Stomach (tissue), 9 donors: ENCODE results near the gene IWS1. TPM values are rescaled to one million over a fixed set of nuclear protein-coding genes. Genes with fewer than 3 reads are reported as not detected.

ENCODE experiments used
- DNase-seq, 2 donors: peaks; one replicate each; pipeline versions ENCODE4 v3.0.0 to v3.0.0-alpha.2; 2013 to 2019
- H3K27ac ChIP-seq, 5 donors: fragments of 200-600 bp in 4 of 5; sonication (generic) in 4 of 5; one replicate each; pipeline ENCODE4 v1.5.1; 2013 to 2019; ENCODE audit warnings: mild to moderate bottlenecking in 1 of 5, moderate library complexity in 1 of 5
- H3K27me3 ChIP-seq, 3 donors: fragments of 200-600 bp; sonication (generic); one replicate each; pipeline ENCODE4 v1.5.1; 2017 to 2019; ENCODE audit warnings: mixed run types in 1 of 3
- H3K36me3 ChIP-seq, 4 donors: fragments of 200-600 bp; sonication (generic); 1 replicate in 3 of 4; 2 replicates in 1 of 4; pipeline ENCODE4 v1.5.1; 2016 to 2019
- H3K4me1 ChIP-seq, 4 donors: fragments of 200-600 bp; sonication (generic); one replicate each; pipeline ENCODE4 v1.5.1; 2016 to 2019
- H3K4me3 ChIP-seq, 4 donors: fragments of 200-600 bp; sonication (generic) in 3 of 4; one replicate each; pipeline ENCODE4 v1.5.1; 2016 to 2019; ENCODE audit warnings: mild to moderate bottlenecking in 1 of 4
- H3K9me3 ChIP-seq, 4 donors: fragments of 200-600 bp; sonication (generic); one replicate each; pipeline ENCODE4 v1.5.1; 2016 to 2019
- EP300 ChIP-seq: sonication (generic); formaldehyde crosslinking; IDR thresholded peaks from one replicate; pipeline ENCODE4 v1.6.1; 2017; ENCODE audit warnings: antibody characterized with exemption
- POLR2A ChIP-seq, 4 donors: fragments of 450-650 bp; IDR thresholded peaks; one replicate each; pipeline ENCODE4 v1.6.1; 2016; ENCODE audit warnings: antibody characterized with exemption in 4 of 4, control low read depth in 2 of 4, mild to moderate bottlenecking in 1 of 4, moderate library complexity in 1 of 4
- POLR2AphosphoS5 ChIP-seq, 3 donors: sonication (generic); formaldehyde crosslinking; IDR thresholded peaks; one replicate each; pipeline ENCODE4 v1.6.1; 2016; ENCODE audit warnings: antibody characterized with exemption in 3 of 3
- WGBS, 5 donors: extraction: QIAGEN DNeasy Blood & Tissue Kit in 3 of 5; methylation state at CpG; one replicate each; pipeline versions ENCODE4 v1.1.5 to v1.1.7; 2013 to 2018; 5-methylcytosine and 5-hydroxymethylcytosine counted together
- intact Hi-C: fragments of 100-400 bp; cut with DNase I; formaldehyde crosslinking; loops from one replicate; pipeline ENCODE4 v1.15.1; 2023; ENCODE audit warnings: low total_unique reads
- polyA plus RNA-seq, 3 donors: library from polyadenylated mRNA; stranded (reverse); fragments of 200-250 nt; gene quantifications; one replicate each; pipeline ENCODE4 v1.2.3, GENCODE V29; 2013
- total RNA-seq, 5 donors: library from RNA; depleted of rRNA; stranded (reverse); fragments of >200 nt; gene quantifications; one replicate each; pipeline versions ENCODE4 v1.1.0 to v1.2.3, GENCODE V29; 2014 to 2016
- TF ChIP-seq, protein P1 (sequence below), 7 experiments: fragments of 450-650 bp in 4 of 7; fragments of 200-600 bp in 3 of 7; sonication (generic) in 3 of 7; IDR thresholded peaks; one replicate each; pipeline ENCODE4 v1.5.1; 2016 to 2019; ENCODE audit warnings: antibody characterized with exemption in 7 of 7, control low read depth in 2 of 7, mild to moderate bottlenecking in 1 of 7
- donor health status: healthy with polysubstance abuse.
- donor health status: Bipolar disorder and iron deficiency.
- donor health status: healthy.

Gene IWS1
- total and polyA plus RNA-seq, 8 donors, result 18.7 to 145 (median 36.4) TPM

DNA sequence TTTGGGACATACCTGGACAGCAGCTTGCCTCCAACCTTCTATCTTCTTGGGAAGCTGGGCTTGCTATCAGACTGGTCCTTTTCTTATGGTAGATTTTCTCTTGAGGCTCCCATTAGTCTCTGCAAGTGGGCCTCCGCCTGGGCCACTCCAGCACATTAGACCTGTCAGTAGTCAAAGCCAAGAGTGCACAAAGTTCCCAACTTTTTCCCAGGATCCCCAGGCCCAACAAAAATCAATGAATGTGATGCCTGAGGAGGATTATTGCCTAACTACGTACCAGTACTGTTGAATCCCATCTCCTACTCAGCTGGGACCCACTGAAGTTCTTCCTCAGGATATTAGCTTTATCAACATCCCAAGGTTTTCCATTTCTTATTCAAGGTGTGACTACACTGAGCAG, 56.3 kb downstream of the IWS1 start:
- Histone ChIP-seq H3K27me3 (no peaks in the 10 kb centered on the region), H3K27ac (no peak overlapping the region), H3K4me1 (no peaks in the 10 kb centered on the region), H3K4me3 (no peak overlapping the region), H3K36me3 (peaks cover 0 to 25% (median 15%) of the 10 kb centered on the region in 4 donors), H3K9me3 (no peaks in the 10 kb centered on the region)
- no peak for TF ChIP-seq EP300
- TF ChIP-seq POLR2AphosphoS5 (IDR thresholded peaks at IDR 0.05), result no peak
- no peak for TF ChIP-seq POLR2A (IDR thresholded peaks at IDR 0.05)
- TF ChIP-seq, protein P1, sequence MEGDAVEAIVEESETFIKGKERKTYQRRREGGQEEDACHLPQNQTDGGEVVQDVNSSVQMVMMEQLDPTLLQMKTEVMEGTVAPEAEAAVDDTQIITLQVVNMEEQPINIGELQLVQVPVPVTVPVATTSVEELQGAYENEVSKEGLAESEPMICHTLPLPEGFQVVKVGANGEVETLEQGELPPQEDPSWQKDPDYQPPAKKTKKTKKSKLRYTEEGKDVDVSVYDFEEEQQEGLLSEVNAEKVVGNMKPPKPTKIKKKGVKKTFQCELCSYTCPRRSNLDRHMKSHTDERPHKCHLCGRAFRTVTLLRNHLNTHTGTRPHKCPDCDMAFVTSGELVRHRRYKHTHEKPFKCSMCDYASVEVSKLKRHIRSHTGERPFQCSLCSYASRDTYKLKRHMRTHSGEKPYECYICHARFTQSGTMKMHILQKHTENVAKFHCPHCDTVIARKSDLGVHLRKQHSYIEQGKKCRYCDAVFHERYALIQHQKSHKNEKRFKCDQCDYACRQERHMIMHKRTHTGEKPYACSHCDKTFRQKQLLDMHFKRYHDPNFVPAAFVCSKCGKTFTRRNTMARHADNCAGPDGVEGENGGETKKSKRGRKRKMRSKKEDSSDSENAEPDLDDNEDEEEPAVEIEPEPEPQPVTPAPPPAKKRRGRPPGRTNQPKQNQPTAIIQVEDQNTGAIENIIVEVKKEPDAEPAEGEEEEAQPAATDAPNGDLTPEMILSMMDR (IDR thresholded peaks at IDR 0.05), result no peak
- intact Hi-C loops, result loop anchor here (10.0 kb wide), 1 partner anchor 135 kb away; no protein-coding TSS in a partner anchor
- no peak for DNase-seq
- 96 to 100% (median 98%) methylated on average over 2 of the region's 2 CpGs for WGBS, 5 donors

DNA sequence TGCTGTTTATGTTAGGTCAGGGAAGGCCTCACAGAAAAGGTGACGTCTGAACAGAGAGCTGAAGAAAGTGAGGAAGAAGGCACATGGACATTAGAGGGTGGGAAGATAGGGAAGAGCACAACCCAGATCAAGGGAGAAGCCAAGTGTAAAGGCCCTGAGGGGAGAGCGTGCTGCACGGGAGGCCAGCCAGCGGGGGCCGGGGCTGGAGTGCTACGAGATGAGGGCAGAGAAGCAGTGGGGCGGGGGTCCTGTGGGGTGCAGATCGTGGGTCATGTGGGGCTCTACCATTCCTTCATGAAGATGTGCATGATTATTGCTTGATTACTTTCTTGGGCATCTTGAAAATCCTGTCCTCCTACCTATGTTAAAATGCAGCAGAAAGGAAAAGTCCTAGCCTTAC, 57.2 kb downstream of the IWS1 start:
- no peak for DNase-seq
- 81 to 91% (median 84%) methylated on average over 8 of the region's 8 CpGs for WGBS, 5 donors
- TF ChIP-seq POLR2A (IDR thresholded peaks at IDR 0.05) (no peak), POLR2AphosphoS5 (IDR thresholded peaks at IDR 0.05) (no peak), EP300 (no peak)
- TF ChIP-seq, protein P1 (IDR thresholded peaks at IDR 0.05), result no peak
- H3K4me1 ChIP-seq, result no peaks in the 10 kb centered on the region
- H3K27me3 ChIP-seq, result no peaks in the 10 kb centered on the region
- H3K9me3 ChIP-seq, result no peaks in the 10 kb centered on the region
- peaks cover 0 to 25% (median 15%) of the 10 kb centered on the region in 4 donors for H3K36me3 ChIP-seq
- intact Hi-C loops, result loop anchor here (10.0 kb wide), 1 partner anchor 134 kb away; no protein-coding TSS in a partner anchor
- no peak overlapping the region for H3K4me3 ChIP-seq
- no peak overlapping the region for H3K27ac ChIP-seq

DNA sequence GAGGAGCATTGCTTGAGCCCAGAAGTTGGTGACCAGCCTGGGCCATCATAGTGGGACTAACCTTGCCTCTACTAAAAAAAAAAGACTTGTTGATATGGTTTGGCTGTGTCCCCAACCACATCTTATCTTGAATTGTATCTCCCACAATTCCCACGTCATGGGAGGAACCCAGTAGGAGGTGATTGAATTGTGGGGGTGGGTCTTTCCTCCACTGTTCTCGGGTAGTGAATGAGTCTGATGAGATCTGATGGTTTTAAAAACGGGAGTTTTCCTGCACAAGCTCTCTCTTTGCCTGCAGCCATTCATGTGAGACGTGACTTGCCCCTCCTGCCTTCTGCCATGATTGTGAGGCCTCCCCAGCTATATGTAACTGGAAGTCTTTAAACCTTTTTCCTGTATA, 61.0 kb downstream of the IWS1 start:
- Histone ChIP-seq H3K27me3 (no peaks in the 10 kb centered on the region), H3K27ac (no peak overlapping the region), H3K4me3 (no peak overlapping the region), H3K4me1 (no peaks in the 10 kb centered on the region), H3K9me3 (no peaks in the 10 kb centered on the region), H3K36me3 (peaks cover 0 to 25% (median 17%) of the 10 kb centered on the region in 4 donors)
- WGBS, 5 donors, result 60 to 72% (median 67%) methylated on average over 4 of the region's 4 CpGs
- DNase-seq, result no peak
- intact Hi-C loops, result loop anchor here (10.0 kb wide), 1 partner anchor 130 kb away; no protein-coding TSS in a partner anchor
- TF ChIP-seq POLR2A (IDR thresholded peaks at IDR 0.05) (no peak), EP300 (no peak), POLR2AphosphoS5 (IDR thresholded peaks at IDR 0.05) (no peak)
- TF ChIP-seq, protein P1 (IDR thresholded peaks at IDR 0.05), result no peak

DNA sequence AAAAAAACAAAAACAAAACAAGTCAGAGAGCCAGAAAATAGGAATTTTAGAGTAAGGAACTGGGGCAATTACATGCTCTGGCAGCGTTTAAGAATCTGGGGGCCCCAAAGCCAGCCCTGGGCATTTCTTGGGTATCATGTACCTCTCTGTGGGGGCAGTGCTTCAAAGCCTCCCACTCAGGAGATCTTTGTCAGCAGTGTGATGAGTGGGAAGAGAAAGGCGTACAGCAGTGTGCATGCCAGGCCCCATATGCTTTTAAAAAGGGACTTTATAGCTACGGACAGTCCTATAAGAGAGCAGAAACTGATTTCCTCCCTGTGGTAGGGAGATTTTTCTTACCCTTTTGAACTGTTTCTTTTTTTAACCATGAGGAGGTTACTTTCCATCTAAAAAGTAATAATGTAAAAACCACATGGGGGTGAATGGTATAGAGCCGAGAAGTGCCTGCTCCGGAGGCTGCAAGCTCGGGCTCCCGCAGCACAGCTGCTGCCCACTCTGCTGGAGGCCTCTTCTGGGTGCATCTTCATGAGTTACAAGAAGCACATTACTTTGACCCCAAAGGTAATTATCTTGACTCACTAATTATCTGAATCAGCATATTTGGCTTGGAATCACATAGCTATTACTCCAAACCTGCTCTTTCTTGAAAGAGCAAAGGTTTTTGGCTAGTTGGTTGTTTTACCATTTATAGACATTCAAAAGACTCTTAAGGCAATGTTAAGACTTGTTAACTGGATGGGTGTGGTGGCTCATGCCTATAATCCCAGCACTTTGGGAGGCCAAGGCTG, 61.6 kb downstream of the IWS1 start:
- Histone ChIP-seq H3K9me3 (no peaks in the 10 kb centered on the region), H3K27me3 (no peaks in the 10 kb centered on the region), H3K36me3 (peaks cover 0 to 21% (median 12%) of the 10 kb centered on the region in 4 donors), H3K27ac (no peak overlapping the region), H3K4me1 (no peaks in the 10 kb centered on the region), H3K4me3 (no peak overlapping the region)
- intact Hi-C loops, result loop anchor here (10.0 kb wide), 1 partner anchor 130 kb away; no protein-coding TSS in a partner anchor
- TF ChIP-seq EP300 (no peak), POLR2A (IDR thresholded peaks at IDR 0.05) (no peak), POLR2AphosphoS5 (IDR thresholded peaks at IDR 0.05) (no peak)
- TF ChIP-seq, protein P1 (IDR thresholded peaks at IDR 0.05), result no peak
- 89 to 93% (median 91%) methylated on average over 7 of the region's 7 CpGs for WGBS, 5 donors
- DNase-seq, result no peak
